Fibroblast of lung (primary cell): Measurements from ENCODE around the gene SPECC1L.

ENCODE experiments used
- EZH2 ChIP-seq: IDR thresholded peaks from 2 replicates; pipeline ENCODE4 v1.5.1; 2012; ENCODE audit warnings: low read length, control low read depth, mild to moderate bottlenecking; ENCODE audit errors: missing control alignments
- TF ChIP-seq, protein P1 (sequence below), 2 donors: IDR thresholded peaks in 1 of 2; conservative IDR thresholded peaks in 1 of 2; 1 replicate in 1 of 2; 2 replicates in 1 of 2; pipeline ENCODE4 v1.5.1; 2011 to 2012; ENCODE audit warnings: low read length in 2 of 2, control low read depth in 1 of 2, inconsistent platforms in 1 of 2, low read depth in 1 of 2, mild to moderate bottlenecking in 1 of 2

DNA sequence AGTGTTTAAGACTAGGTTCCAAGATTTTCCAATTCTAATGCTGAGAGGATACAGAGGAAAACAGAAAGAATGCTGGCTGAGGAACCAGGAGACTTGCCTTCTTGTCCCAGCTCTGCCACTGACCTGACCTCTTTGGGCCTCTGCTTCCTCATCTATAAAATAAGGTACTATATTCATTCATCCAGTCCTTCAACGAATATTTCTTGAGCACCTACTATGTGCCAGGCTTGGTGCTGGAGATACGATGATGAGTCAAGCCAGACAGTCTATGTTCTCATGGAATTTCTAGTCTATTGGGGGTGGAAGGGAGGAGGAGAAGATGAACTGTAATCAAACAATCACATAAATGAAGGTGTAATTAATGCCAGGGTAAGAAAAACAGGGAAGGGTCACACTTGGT, 196.7 kb downstream of the SPECC1L start:
- TF ChIP-seq, protein P1, sequence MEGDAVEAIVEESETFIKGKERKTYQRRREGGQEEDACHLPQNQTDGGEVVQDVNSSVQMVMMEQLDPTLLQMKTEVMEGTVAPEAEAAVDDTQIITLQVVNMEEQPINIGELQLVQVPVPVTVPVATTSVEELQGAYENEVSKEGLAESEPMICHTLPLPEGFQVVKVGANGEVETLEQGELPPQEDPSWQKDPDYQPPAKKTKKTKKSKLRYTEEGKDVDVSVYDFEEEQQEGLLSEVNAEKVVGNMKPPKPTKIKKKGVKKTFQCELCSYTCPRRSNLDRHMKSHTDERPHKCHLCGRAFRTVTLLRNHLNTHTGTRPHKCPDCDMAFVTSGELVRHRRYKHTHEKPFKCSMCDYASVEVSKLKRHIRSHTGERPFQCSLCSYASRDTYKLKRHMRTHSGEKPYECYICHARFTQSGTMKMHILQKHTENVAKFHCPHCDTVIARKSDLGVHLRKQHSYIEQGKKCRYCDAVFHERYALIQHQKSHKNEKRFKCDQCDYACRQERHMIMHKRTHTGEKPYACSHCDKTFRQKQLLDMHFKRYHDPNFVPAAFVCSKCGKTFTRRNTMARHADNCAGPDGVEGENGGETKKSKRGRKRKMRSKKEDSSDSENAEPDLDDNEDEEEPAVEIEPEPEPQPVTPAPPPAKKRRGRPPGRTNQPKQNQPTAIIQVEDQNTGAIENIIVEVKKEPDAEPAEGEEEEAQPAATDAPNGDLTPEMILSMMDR (conservative IDR thresholded peaks at IDR 0.05 in 1 of 2, IDR thresholded peaks at IDR 0.05 in 1 of 2; ENCODE audit: low read depth in 1 of 2, low read length in 2 of 2), result no peak
- TF ChIP-seq EZH2, result no peak
